H9 (cell line): ENCODE data around the gene MROH8. TPM values are rescaled to one million over a fixed set of nuclear protein-coding genes. Genes with fewer than 3 reads are reported as not detected.
A peak's percentile ranks its signal among the peaks of the same experiment; 100 is the strongest.

Experiments used
- DNase-seq: peaks from one replicate; pipeline ENCODE4 v3.0.0-alpha.2; 2017
- H2AFZ ChIP-seq: one replicate; pipeline ENCODE4 v1.6.1; 2013; ENCODE audit warnings: mild to moderate bottlenecking, low read length, control low read depth, moderate library complexity
- H2AK5ac ChIP-seq: 2 replicates; pipeline ENCODE4 v1.6.1; 2013; ENCODE audit warnings: low read length, control low read depth, mixed read lengths; ENCODE audit not compliant: insufficient read length
- H2BK120ac ChIP-seq: one replicate; pipeline ENCODE4 v1.6.1; 2013; ENCODE audit warnings: low read depth, mild to moderate bottlenecking, low read length, control low read depth, inconsistent platforms; ENCODE audit not compliant: poor library complexity, severe bottlenecking
- H2BK12ac ChIP-seq: 2 replicates; pipeline ENCODE4 v1.6.1; 2013; ENCODE audit warnings: low read length, control low read depth, mixed read lengths, low read depth; ENCODE audit not compliant: insufficient read length
- H2BK15ac ChIP-seq: 2 replicates; pipeline ENCODE4 v1.6.1; 2013; ENCODE audit warnings: low read depth, low read length, control low read depth
- H2BK20ac ChIP-seq: one replicate; pipeline ENCODE4 v1.6.1; 2013; ENCODE audit warnings: low read depth, mild to moderate bottlenecking, low read length, control low read depth, inconsistent platforms; ENCODE audit not compliant: poor library complexity, severe bottlenecking
- H2BK5ac ChIP-seq: 2 replicates; pipeline ENCODE4 v1.6.1; 2013; ENCODE audit warnings: low read length, control low read depth, mixed read lengths; ENCODE audit not compliant: insufficient read length
- H3K14ac ChIP-seq: 2 replicates; pipeline ENCODE4 v1.6.1; 2013; ENCODE audit warnings: low read length, control low read depth; ENCODE audit not compliant: insufficient read depth
- H3K18ac ChIP-seq: 2 replicates; pipeline ENCODE4 v1.6.1; 2013; ENCODE audit warnings: low read depth, mild to moderate bottlenecking, mixed read lengths, low read length, control low read depth; ENCODE audit not compliant: insufficient read length
- H3K23ac ChIP-seq: 2 replicates; pipeline ENCODE4 v1.6.1; 2013; ENCODE audit warnings: low read length, control low read depth, mixed read lengths, low read depth; ENCODE audit not compliant: insufficient read length
- H3K23me2 ChIP-seq: 2 replicates; pipeline ENCODE4 v1.6.1; 2013; ENCODE audit warnings: low read depth, mild to moderate bottlenecking, mixed read lengths, low read length, control low read depth; ENCODE audit not compliant: insufficient read length, poor library complexity, severe bottlenecking
- H3K27ac ChIP-seq: 2 replicates; pipeline ENCODE4 v1.5.1; 2013; ENCODE audit warnings: low read length, control low read depth, mixed read lengths, low read depth; ENCODE audit not compliant: insufficient read length
- H3K27me3 ChIP-seq: 2 replicates; pipeline ENCODE4 v1.6.1; 2013; ENCODE audit warnings: low read length, control low read depth, inconsistent platforms; ENCODE audit not compliant: insufficient read depth
- H3K4ac ChIP-seq: 2 replicates; pipeline ENCODE4 v1.6.1; 2013; ENCODE audit warnings: low read depth, mild to moderate bottlenecking, control low read depth, inconsistent platforms, low read length, moderate library complexity
- H3K4me1 ChIP-seq: 2 replicates; pipeline ENCODE4 v1.6.1; 2013; ENCODE audit warnings: low read length, control low read depth, inconsistent platforms; ENCODE audit not compliant: insufficient read depth
- H3K4me2 ChIP-seq: 2 replicates; pipeline ENCODE4 v1.6.1; 2013; ENCODE audit warnings: low read length, control low read depth, mixed read lengths; ENCODE audit not compliant: insufficient read length, insufficient read depth
- H3K56ac ChIP-seq: 2 replicates; pipeline ENCODE4 v1.6.1; 2013; ENCODE audit warnings: low read depth, mild to moderate bottlenecking, mixed read lengths, low read length, control low read depth; ENCODE audit not compliant: insufficient read length
- H3K79me1 ChIP-seq: 2 replicates; pipeline ENCODE4 v1.6.1; 2013; ENCODE audit warnings: low read depth, mild to moderate bottlenecking, moderate library complexity, low read length, control low read depth, inconsistent platforms; ENCODE audit not compliant: insufficient read depth, poor library complexity, severe bottlenecking
- H3K79me2 ChIP-seq: 2 replicates; pipeline ENCODE4 v1.6.1; 2013; ENCODE audit warnings: low read length, control low read depth, inconsistent platforms; ENCODE audit not compliant: insufficient read depth
- H3K9ac ChIP-seq: 2 replicates; pipeline ENCODE4 v1.6.1; 2013; ENCODE audit warnings: low read length, control low read depth, mixed read lengths; ENCODE audit not compliant: insufficient read length; ENCODE audit errors: extremely low read depth
- H3K9me3 ChIP-seq: one replicate; pipeline ENCODE4 v1.6.1; 2013; ENCODE audit warnings: low read depth, low read length, inconsistent platforms; ENCODE audit not compliant: control insufficient read depth
- H3T11ph ChIP-seq: one replicate; pipeline ENCODE4 v1.6.1; 2013; ENCODE audit warnings: mild to moderate bottlenecking, low read length, control low read depth, inconsistent platforms
- H4K20me1 ChIP-seq: one replicate; pipeline ENCODE4 v1.6.1; 2013; ENCODE audit not compliant: control insufficient read depth, insufficient read length, insufficient read depth
- H4K5ac ChIP-seq: 2 replicates; pipeline ENCODE4 v1.6.1; 2013; ENCODE audit warnings: low read depth, mild to moderate bottlenecking, mixed read lengths, low read length, control low read depth; ENCODE audit not compliant: insufficient read length
- H4K8ac ChIP-seq: replicated peaks from 2 replicates; pipeline ENCODE4 v1.6.1; 2013; ENCODE audit warnings: low read length, control low read depth, mixed read lengths, low read depth; ENCODE audit not compliant: insufficient read length
- H4K91ac ChIP-seq: 2 replicates; pipeline ENCODE4 v1.6.1; 2013; ENCODE audit warnings: low read depth, mild to moderate bottlenecking, moderate library complexity, mixed read lengths, low read length, control low read depth; ENCODE audit not compliant: insufficient read length
- H3K27ac Mint-ChIP-seq, 3 experiments: 2 replicates in 2 of 3; 3 replicates in 1 of 3; pipeline ENCODE4 v1.8.0; 2020 to 2021; ENCODE audit warnings: mixed read lengths in 3 of 3, mild to moderate bottlenecking in 1 of 3, moderate library complexity in 1 of 3
- H3K27me3 Mint-ChIP-seq: 2 replicates; pipeline ENCODE4 v1.8.0; 2021; ENCODE audit warnings: low read depth, mild to moderate bottlenecking, moderate library complexity, mixed read lengths
- H3K36me3 Mint-ChIP-seq, 3 experiments: 2 replicates in 2 of 3; 3 replicates in 1 of 3; pipeline ENCODE4 v1.8.0; 2020 to 2021; ENCODE audit warnings: low read depth in 3 of 3, mixed read lengths in 3 of 3; ENCODE audit not compliant: insufficient read depth in 1 of 3
- H3K4me1 Mint-ChIP-seq, 2 experiments: 2 replicates each; pipeline ENCODE4 v1.8.0; 2020; ENCODE audit warnings: mixed read lengths in 2 of 2
- H3K4me3 Mint-ChIP-seq, 2 experiments: 2 replicates in 1 of 2; 3 replicates in 1 of 2; pipeline ENCODE4 v1.8.0; 2020 to 2021; ENCODE audit warnings: mild to moderate bottlenecking in 2 of 2, mixed read lengths in 2 of 2, moderate library complexity in 1 of 2
- H3K9me3 Mint-ChIP-seq, 2 experiments: 2 replicates in 1 of 2; 3 replicates in 1 of 2; pipeline ENCODE4 v1.8.0; 2020; ENCODE audit warnings: mild to moderate bottlenecking in 2 of 2, mixed read lengths in 2 of 2, moderate library complexity in 1 of 2
- WGBS: extraction: QIAGEN DNeasy Blood & Tissue Kit; methylation state at CpG from one replicate; pipeline ENCODE4 v1.1.7; 2013; ENCODE audit warnings: missing lambda C conversion rate, low lambda C conversion rate, mixed read lengths; ENCODE audit not compliant: insufficient read length; ENCODE audit errors: extremely low coverage; 5-methylcytosine and 5-hydroxymethylcytosine counted together
- total RNA-seq: library from RNA; stranded (reverse); gene quantifications from 2 replicates; pipeline ENCODE4 v1.2.1, GENCODE V29; 2021
- TF ChIP-seq, protein P1 (sequence below): fragments of 200-600 bp; sonication (generic); conservative IDR thresholded peaks from 3 replicates; pipeline ENCODE4 v1.8.0; 2021; ENCODE audit warnings: antibody characterized with exemption, mild to moderate bottlenecking

MROH8 gene
- total RNA-seq, 1 experiment from 2014 or later, result 0.90 TPM

DNA sequence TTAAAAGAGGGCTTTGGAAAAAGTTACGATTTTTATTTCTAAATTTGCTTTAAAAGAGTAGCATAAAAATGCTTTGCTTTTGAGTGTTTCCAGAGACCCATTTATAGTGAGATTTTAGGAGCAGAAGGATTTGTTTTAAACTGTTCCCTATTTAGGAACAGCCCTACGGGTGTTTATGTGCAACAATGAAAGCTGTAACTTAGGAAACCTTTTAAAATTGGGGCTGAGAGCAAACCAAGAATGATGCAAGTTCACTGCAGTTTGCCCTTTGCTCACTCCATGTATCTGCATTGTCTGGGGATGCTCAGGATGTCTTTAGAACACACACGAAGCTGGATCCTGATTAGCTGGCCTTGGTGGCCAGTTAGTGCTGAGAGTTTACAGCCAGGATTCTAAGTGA is 41.4 kb upstream of the MROH8 start:
- no peak overlapping the region for H3K4me3 Mint-ChIP-seq
- TF ChIP-seq, protein P1, sequence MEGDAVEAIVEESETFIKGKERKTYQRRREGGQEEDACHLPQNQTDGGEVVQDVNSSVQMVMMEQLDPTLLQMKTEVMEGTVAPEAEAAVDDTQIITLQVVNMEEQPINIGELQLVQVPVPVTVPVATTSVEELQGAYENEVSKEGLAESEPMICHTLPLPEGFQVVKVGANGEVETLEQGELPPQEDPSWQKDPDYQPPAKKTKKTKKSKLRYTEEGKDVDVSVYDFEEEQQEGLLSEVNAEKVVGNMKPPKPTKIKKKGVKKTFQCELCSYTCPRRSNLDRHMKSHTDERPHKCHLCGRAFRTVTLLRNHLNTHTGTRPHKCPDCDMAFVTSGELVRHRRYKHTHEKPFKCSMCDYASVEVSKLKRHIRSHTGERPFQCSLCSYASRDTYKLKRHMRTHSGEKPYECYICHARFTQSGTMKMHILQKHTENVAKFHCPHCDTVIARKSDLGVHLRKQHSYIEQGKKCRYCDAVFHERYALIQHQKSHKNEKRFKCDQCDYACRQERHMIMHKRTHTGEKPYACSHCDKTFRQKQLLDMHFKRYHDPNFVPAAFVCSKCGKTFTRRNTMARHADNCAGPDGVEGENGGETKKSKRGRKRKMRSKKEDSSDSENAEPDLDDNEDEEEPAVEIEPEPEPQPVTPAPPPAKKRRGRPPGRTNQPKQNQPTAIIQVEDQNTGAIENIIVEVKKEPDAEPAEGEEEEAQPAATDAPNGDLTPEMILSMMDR, result no peak
- H3K4me1 ChIP-seq, result no peaks in the 10 kb centered on the region
- H3K18ac ChIP-seq, result no peak overlapping the region
- H4K5ac ChIP-seq, result no peak overlapping the region
- no peaks in the 10 kb centered on the region for H3K9me3 Mint-ChIP-seq
- H2BK15ac ChIP-seq, result no peak overlapping the region
- no peaks in the 10 kb centered on the region for H3K9me3 ChIP-seq
- no peak overlapping the region for H3K4me2 ChIP-seq
- H2BK12ac ChIP-seq, result no peak overlapping the region
- DNase-seq, result no peak
- H3K36me3 Mint-ChIP-seq, result peaks cover 33 to 70% (median 60%) of the 10 kb centered on the region in 3 experiments
- no CpG with 5 or more reads among the region's 3 CpGs for WGBS
- H3K4ac ChIP-seq, result no peak overlapping the region
- no peak overlapping the region for H2AK5ac ChIP-seq
- H3K27ac ChIP-seq, result no peak overlapping the region
- peak overlapping the region in 2 of 3 experiments; percentile 28 to 72; a peak in 3 of 7 replicates for H3K27ac Mint-ChIP-seq
- no peak overlapping the region for H3K23ac ChIP-seq
- peaks cover 25 to 26% of the 10 kb centered on the region in 2 experiments for H3K4me1 Mint-ChIP-seq
- no peaks in the 10 kb centered on the region for H3K27me3 ChIP-seq
- H2BK5ac ChIP-seq, result no peak overlapping the region
- no peak overlapping the region for H3K14ac ChIP-seq
- no peaks in the 10 kb centered on the region for H3K23me2 ChIP-seq
- H3K27me3 Mint-ChIP-seq, result no peaks in the 10 kb centered on the region
- H4K20me1 ChIP-seq, result no peaks in the 10 kb centered on the region
- H2BK120ac ChIP-seq, result no peak overlapping the region
- H4K8ac ChIP-seq, result no peak overlapping the region
- H3K79me1 ChIP-seq, result peaks cover 5% of the 10 kb centered on the region
- no peak overlapping the region for H3T11ph ChIP-seq
- no peak overlapping the region for H4K91ac ChIP-seq
- H3K9ac ChIP-seq, result no peak overlapping the region
- no peaks in the 10 kb centered on the region for H3K79me2 ChIP-seq
- no peak overlapping the region for H2BK20ac ChIP-seq
- no peak overlapping the region for H2AFZ ChIP-seq
- no peak overlapping the region for H3K56ac ChIP-seq
